KMS-11 (cell line): Measurements from ENCODE around the gene HIVEP1.

Source experiments
- H2AFZ ChIP-seq: fragments of 200-600 bp; sonication (generic); 2 replicates; pipeline ENCODE4 v1.6.1; 2016; ENCODE audit warnings: antibody characterized with exemption, mixed run types, low read depth
- H3K27ac ChIP-seq: fragments of 200-600 bp; sonication (generic); 2 replicates; pipeline ENCODE4 v1.6.1; 2016; ENCODE audit warnings: mild to moderate bottlenecking, mixed run types
- H3K27me3 ChIP-seq: fragments of 200-600 bp; sonication (generic); 2 replicates; pipeline ENCODE4 v1.6.1; 2017; ENCODE audit warnings: mild to moderate bottlenecking, low read depth, mixed run types, moderate library complexity; ENCODE audit not compliant: insufficient read depth
- H3K36me3 ChIP-seq: fragments of 200-600 bp; sonication (generic); 2 replicates; pipeline ENCODE4 v1.6.1; 2017; ENCODE audit warnings: mild to moderate bottlenecking, mixed run types; ENCODE audit not compliant: insufficient read depth
- H3K4me1 ChIP-seq: fragments of 200-600 bp; sonication (generic); 2 replicates; pipeline ENCODE4 v1.6.1; 2016; ENCODE audit warnings: mild to moderate bottlenecking, low read depth, mixed run types; ENCODE audit not compliant: poor library complexity, severe bottlenecking
- H3K4me2 ChIP-seq: fragments of 200-600 bp; sonication (generic); 2 replicates; pipeline ENCODE4 v1.7.0; 2016; ENCODE audit warnings: mild to moderate bottlenecking, mixed run types
- H3K4me3 ChIP-seq: fragments of 200-600 bp; sonication (generic); IDR thresholded peaks from 2 replicates; pipeline ENCODE4 v1.6.1; 2017; ENCODE audit warnings: low read depth, low read length, mixed read lengths; ENCODE audit not compliant: insufficient read depth
- H3K79me2 ChIP-seq: fragments of 200-600 bp; sonication (generic); 2 replicates; pipeline ENCODE4 v1.6.1; 2016; ENCODE audit warnings: low read depth, mixed run types; ENCODE audit not compliant: insufficient read depth
- H3K9ac ChIP-seq: fragments of 200-600 bp; sonication (generic); 2 replicates; pipeline ENCODE4 v1.6.1; 2016; ENCODE audit warnings: mild to moderate bottlenecking, mixed run types
- H4K20me1 ChIP-seq: fragments of 200-600 bp; sonication (generic); 2 replicates; pipeline ENCODE4 v1.6.1; 2016; ENCODE audit warnings: mild to moderate bottlenecking, mixed run types; ENCODE audit not compliant: insufficient read depth
- CTCF ChIP-seq: fragments of 200-600 bp; sonication (generic); conservative IDR thresholded peaks from 2 replicates; pipeline ENCODE4 v1.6.1; 2017; ENCODE audit warnings: low read depth, mild to moderate bottlenecking, antibody characterized with exemption, low read length, moderate library complexity, mixed read lengths

The HIVEP1 gene

GRCh38 chr6:12126051-12126450 lies 113.9 kb downstream of the HIVEP1 start:
- Histone ChIP-seq H2AFZ (no peak overlapping the region), H3K4me1 (peaks cover 29% of the 10 kb centered on the region), H3K36me3 (no peaks in the 10 kb centered on the region), H3K27ac (no peak overlapping the region), H4K20me1 (no peaks in the 10 kb centered on the region), H3K27me3 (no peaks in the 10 kb centered on the region), H3K79me2 (no peaks in the 10 kb centered on the region; the same call in 1 of the 2 replicates), H3K9ac (no peak overlapping the region), H3K4me2 (no peak overlapping the region), H3K4me3 (no peak overlapping the region)
- TF ChIP-seq CTCF: no peak

GRCh38 chr6:12129523-12129922 lies 117.4 kb downstream of the HIVEP1 start:
- no peaks in the 10 kb centered on the region for H4K20me1 ChIP-seq
- H3K27me3 ChIP-seq: no peaks in the 10 kb centered on the region
- peaks cover 57% of the 10 kb centered on the region for H3K4me1 ChIP-seq
- no peak overlapping the region for H3K4me3 ChIP-seq
- H3K27ac ChIP-seq: no peak overlapping the region
- no peak overlapping the region for H3K9ac ChIP-seq
- no peaks in the 10 kb centered on the region; the same call in 1 of the 2 replicates for H3K79me2 ChIP-seq
- H3K36me3 ChIP-seq: no peaks in the 10 kb centered on the region
- no peak for TF ChIP-seq CTCF
- H3K4me2 ChIP-seq: no peak overlapping the region
- no peak overlapping the region for H2AFZ ChIP-seq

GRCh38 chr6:12132351-12133222 lies 120.5 kb downstream of the HIVEP1 start:
- TF ChIP-seq CTCF: no peak
- Histone ChIP-seq H3K4me3 (no peak overlapping the region), H2AFZ (no peak overlapping the region), H3K79me2 (no peaks in the 10 kb centered on the region; the same call in 1 of the 2 replicates), H4K20me1 (no peaks in the 10 kb centered on the region), H3K4me2 (peak overlapping the region; percentile 29), H3K36me3 (no peaks in the 10 kb centered on the region), H3K27me3 (no peaks in the 10 kb centered on the region), H3K9ac (no peak overlapping the region), H3K4me1 (peaks cover 71% of the 10 kb centered on the region), H3K27ac (peak overlapping the region; percentile 10; the same call in 1 of the 2 replicates)

GRCh38 chr6:12134581-12134980 lies 122.5 kb downstream of the HIVEP1 start:
- Histone ChIP-seq H4K20me1 (no peaks in the 10 kb centered on the region), H3K9ac (no peak overlapping the region), H2AFZ (no peak overlapping the region), H3K4me1 (peaks cover 69% of the 10 kb centered on the region), H3K27me3 (no peaks in the 10 kb centered on the region), H3K4me2 (no peak overlapping the region), H3K4me3 (no peak overlapping the region), H3K79me2 (no peaks in the 10 kb centered on the region; the same call in 1 of the 2 replicates), H3K36me3 (no peaks in the 10 kb centered on the region), H3K27ac (no peak overlapping the region)
- TF ChIP-seq CTCF: no peak
